Testis (tissue), 3 donors: ENCODE results near the gene PMFBP1. TPM values are rescaled to one million over a fixed set of nuclear protein-coding genes. Genes with fewer than 3 reads are reported as not detected.

Source experiments
- DNase-seq: peaks from one replicate; pipeline ENCODE4 v3.0.0-alpha.2; 2019
- H3K27ac ChIP-seq, 2 donors: fragments of 200-600 bp; sonication (generic); one replicate each; pipeline ENCODE4 v1.5.1; 2019
- H3K27me3 ChIP-seq: fragments of 200-600 bp; sonication (generic); one replicate; pipeline ENCODE4 v1.5.1; 2019
- H3K36me3 ChIP-seq: fragments of 200-600 bp; sonication (generic); one replicate; pipeline ENCODE4 v1.5.1; 2017; ENCODE audit warnings: low read depth; ENCODE audit errors: missing control alignments
- H3K4me1 ChIP-seq: fragments of 200-600 bp; sonication (generic); one replicate; pipeline ENCODE4 v1.5.1; 2019
- H3K4me3 ChIP-seq, 2 donors: fragments of 200-600 bp; sonication (generic); one replicate each; pipeline ENCODE4 v1.5.1; 2017 to 2019
- H3K9me3 ChIP-seq: fragments of 200-600 bp; sonication (generic); one replicate; pipeline ENCODE4 v1.5.1; 2017
- CTCF ChIP-seq, 3 experiments: fragments of 450-650 bp in 2 of 3; fragments of 200-600 bp in 1 of 3; sonication (generic) in 1 of 3; IDR thresholded peaks; one replicate each; pipeline ENCODE4 v1.5.1; 2016 to 2019; ENCODE audit warnings: antibody characterized with exemption in 3 of 3, mild to moderate bottlenecking in 2 of 3, moderate library complexity in 1 of 3
- POLR2A ChIP-seq: fragments of 450-650 bp; IDR thresholded peaks from one replicate; pipeline ENCODE4 v1.6.1; 2017; ENCODE audit warnings: antibody characterized with exemption, mild to moderate bottlenecking, moderate library complexity
- WGBS, 2 donors: methylation state at CpG; one replicate each; pipeline ENCODE4 v1.1.5; 2018; 5-methylcytosine and 5-hydroxymethylcytosine counted together
- intact Hi-C: fragments of 100-400 bp; cut with DNase I; formaldehyde crosslinking; loops from one replicate; pipeline ENCODE4 v1.15.1; 2023; ENCODE audit warnings: low total_unique reads
- polyA plus RNA-seq: library from polyadenylated mRNA; stranded (reverse); fragments of 350-450 nt; fragmentation: Illumina TruSeq; extraction: RNeasy Lipid Tissue Mini Kit (QIAGEN cat#74804); gene quantifications from one replicate; pipeline ENCODE4 v1.2.3, GENCODE V29; 2014; ENCODE audit warnings: low read depth, low replicate concordance; ENCODE audit not compliant: insufficient read depth
- total RNA-seq, 2 donors: library from RNA; depleted of rRNA; stranded (reverse); fragments of >200 nt; gene quantifications; one replicate each; pipeline ENCODE4 v1.2.3, GENCODE V29; 2016

Gene PMFBP1
- total and polyA plus RNA-seq, 3 donors from 2014 or later: 14.4 to 33.5 (median 24.3) TPM

- intact Hi-C loops: no loop called here
- Histone ChIP-seq H3K27me3 (no peaks in the 10 kb centered on the region), H3K36me3 (no peaks in the 10 kb centered on the region), H3K9me3 (no peaks in the 10 kb centered on the region), H3K4me1 (no peaks in the 10 kb centered on the region), H3K4me3 (no peak overlapping the region), H3K27ac (no peak overlapping the region)
- DNase-seq: no peak
- WGBS, 2 donors: 57 to 71% methylated on average over 10 of the region's 10 CpGs
- TF ChIP-seq POLR2A (no peak), CTCF (IDR thresholded peaks at IDR 0.05) (no peak)
These were observed 26.8 kb upstream of the PMFBP1 start for GRCh38 chr16:72198771-72199201.

- TF ChIP-seq CTCF (IDR thresholded peaks at IDR 0.05): no peak
- TF ChIP-seq POLR2A: no peak
- Histone ChIP-seq H3K4me3 (no peak overlapping the region), H3K36me3 (no peaks in the 10 kb centered on the region), H3K9me3 (no peaks in the 10 kb centered on the region), H3K27ac (no peak overlapping the region), H3K4me1 (no peaks in the 10 kb centered on the region), H3K27me3 (no peaks in the 10 kb centered on the region)
- 47 to 51% methylated on average over 11 of the region's 11 CpGs for WGBS, 2 donors
- intact Hi-C loops: no loop called here
- DNase-seq: peak; percentile 81
These were observed 26.2 kb upstream of the PMFBP1 start for GRCh38 chr16:72198021-72198711.

GRCh38 chr16:72197545-72197944 lies 25.6 kb upstream of the PMFBP1 start:
- DNase-seq: no peak
- 33 to 69% methylated on average over 1 to 4 of the region's 4 CpGs for WGBS, 2 donors
- no peaks in the 10 kb centered on the region for H3K4me1 ChIP-seq
- H3K36me3 ChIP-seq: no peaks in the 10 kb centered on the region
- intact Hi-C loops: no loop called here
- TF ChIP-seq CTCF (IDR thresholded peaks at IDR 0.05) (no peak), POLR2A (no peak)
- no peaks in the 10 kb centered on the region for H3K9me3 ChIP-seq
- no peak overlapping the region for H3K27ac ChIP-seq
- no peaks in the 10 kb centered on the region for H3K27me3 ChIP-seq
- H3K4me3 ChIP-seq: no peak overlapping the region

GRCh38 chr16:72195609-72196008 lies 23.7 kb upstream of the PMFBP1 start:
- intact Hi-C loops: no loop called here
- H3K27me3 ChIP-seq: no peaks in the 10 kb centered on the region
- H3K4me3 ChIP-seq: no peak overlapping the region
- WGBS, 2 donors: 69 to 85% methylated on average over 4 of the region's 4 CpGs
- H3K36me3 ChIP-seq: no peaks in the 10 kb centered on the region
- no peak overlapping the region for H3K27ac ChIP-seq
- H3K9me3 ChIP-seq: no peaks in the 10 kb centered on the region
- TF ChIP-seq CTCF (IDR thresholded peaks at IDR 0.05) (no peak), POLR2A (no peak)
- peaks cover 5% of the 10 kb centered on the region for H3K4me1 ChIP-seq
- no peak for DNase-seq

- DNase-seq: no peak
- no peak overlapping the region for H3K27ac ChIP-seq
- H3K9me3 ChIP-seq: no peaks in the 10 kb centered on the region
- no peaks in the 10 kb centered on the region for H3K27me3 ChIP-seq
- no peak for TF ChIP-seq POLR2A
- no peak for TF ChIP-seq CTCF (IDR thresholded peaks at IDR 0.05)
- WGBS, 2 donors: 51 to 59% methylated on average over 3 of the region's 3 CpGs
- H3K4me1 ChIP-seq: peaks cover 5% of the 10 kb centered on the region
- H3K4me3 ChIP-seq: no peak overlapping the region
- H3K36me3 ChIP-seq: no peaks in the 10 kb centered on the region
- intact Hi-C loops: no loop called here
These were observed 19.6 kb upstream of the PMFBP1 start for GRCh38 chr16:72191551-72191950.
